Measurements from ENCODE around the gene SPEF1. TPM values are rescaled to one million over a fixed set of nuclear protein-coding genes. Genes with fewer than 3 reads are reported as not detected.
A peak's percentile ranks its signal among the peaks of the same experiment; 100 is the strongest.

SPEF1 gene
- total and polyA plus RNA-seq, 2 of the 13 experiments (the other 11 are each of a cell fraction or from before 2014, with no cell fraction given), result 0.11 to 0.27 TPM

GRCh38 chr20:3820048-3820900 lies 39.0 kb upstream of the SPEF1 start, which contains the start of gene AP5S1 (continued):
- peak; percentile 89 for TF ChIP-seq AFF4 (CRISPR knock-in tag; IDR thresholded peaks at IDR 0.05)
- TF ChIP-seq HMGXB3 (CRISPR knock-in tag; IDR thresholded peaks at IDR 0.05; ENCODE audit: borderline replicate concordance), result peak; percentile 76
- peak; percentile 92 for TF ChIP-seq ARNTL (CRISPR knock-in tag; IDR thresholded peaks at IDR 0.05)
- peak; percentile 96 for TF ChIP-seq POGZ (CRISPR knock-in tag; IDR thresholded peaks at IDR 0.05)
- peak; percentile 73 for TF ChIP-seq FOXA3 (CRISPR knock-in tag; IDR thresholded peaks at IDR 0.05)
- TF ChIP-seq GMEB2 (CRISPR knock-in tag; IDR thresholded peaks at IDR 0.05; ENCODE audit: low read depth), result peak; percentile 91
- peak; percentile 81 for TF ChIP-seq SRF (IDR thresholded peaks at IDR 0.05; ENCODE audit: low read depth, low read length)
- TF ChIP-seq RARG (CRISPR knock-in tag; IDR thresholded peaks at IDR 0.05; ENCODE audit: low read depth), result no peak; the same call in 1 of the 2 replicates
- peak; percentile 95 for TF ChIP-seq ZNF574 (CRISPR knock-in tag; IDR thresholded peaks at IDR 0.05)
- TF ChIP-seq ZKSCAN8 (CRISPR knock-in tag; IDR thresholded peaks at IDR 0.05; ENCODE audit: borderline replicate concordance), result peak; percentile 90; the same call in 1 of the 2 replicates
- TF ChIP-seq ZNF766 (CRISPR knock-in tag; IDR thresholded peaks at IDR 0.05; ENCODE audit: borderline replicate concordance), result peak; percentile 99
- peak; percentile 19; the same call in 1 of the 2 replicates for TF ChIP-seq ZNF180 (CRISPR knock-in tag; IDR thresholded peaks at IDR 0.05; ENCODE audit: borderline replicate concordance, low read depth)
- TF ChIP-seq EHMT2 (IDR thresholded peaks at IDR 0.05; ENCODE audit: borderline replicate concordance, low read depth, low read length), result no peak
